ENCODE data around the gene TMC5.

TMC5 gene

GRCh38 chr16:19520861-19521331 is 103.2 kb downstream of the TMC5 start:
- Histone ChIP-seq H3K36me3 (ENCODE audit: control insufficient read depth, insufficient read depth, low read length) (peaks cover 6% of the 10 kb centered on the region; the same call in 1 of the 2 replicates), H3K27me3 (ENCODE audit: control insufficient read depth, insufficient read depth, low read length) (no peaks in the 10 kb centered on the region), H3K9me3 (ENCODE audit: control insufficient read depth, insufficient read depth, low read length) (no peaks in the 10 kb centered on the region), H3K4me3 (ENCODE audit: low read length) (peak overlapping the region; percentile 77; the same call in 1 of the 2 replicates), H3K4me1 (ENCODE audit: control insufficient read depth, insufficient read depth, low read length) (peaks cover 4% of the 10 kb centered on the region; the same call in 1 of the 2 replicates), H3K27ac (ENCODE audit: low read length) (no peak overlapping the region)
- WGBS (ENCODE audit: insufficient coverage, insufficient read length), result no CpG with 5 or more reads among the region's 8 CpGs
- DNase-seq (ENCODE audit: low read depth, low spot score), result no peak

- Histone ChIP-seq H3K36me3 (ENCODE audit: control insufficient read depth, insufficient read depth, low read length) (peaks cover 3% of the 10 kb centered on the region; the same call in 1 of the 2 replicates), H3K9me3 (ENCODE audit: control insufficient read depth, insufficient read depth, low read length) (no peaks in the 10 kb centered on the region), H3K4me3 (ENCODE audit: low read length) (peak within 1 kb of the TSS; percentile 77), H3K4me1 (ENCODE audit: control insufficient read depth, insufficient read depth, low read length) (peaks cover 4% of the 10 kb centered on the region; the same call in 1 of the 2 replicates), H3K27me3 (ENCODE audit: control insufficient read depth, insufficient read depth, low read length) (no peaks in the 10 kb centered on the region), H3K27ac (ENCODE audit: low read length) (no peak within 1 kb of the TSS)
- no CpG with 5 or more reads among the region's 62 CpGs for WGBS (ENCODE audit: insufficient coverage, insufficient read length)
- peak; percentile 89 for DNase-seq (ENCODE audit: low read depth, low spot score)
Measured at GRCh38 chr16:19521471-19522396, 104.1 kb downstream of the TMC5 start, which contains the start of gene GDE1. Gene GDE1, minus strand, starts transcription at chr16:19522098. Its CDS starts 134 bp downstream, at chr16:19521964.

- WGBS (ENCODE audit: insufficient coverage, insufficient read length), result no CpG with 5 or more reads among the region's 5 CpGs
- Histone ChIP-seq H3K36me3 (ENCODE audit: control insufficient read depth, insufficient read depth, low read length) (no peaks in the 10 kb centered on the region), H3K27me3 (ENCODE audit: control insufficient read depth, insufficient read depth, low read length) (no peaks in the 10 kb centered on the region), H3K27ac (ENCODE audit: low read length) (no peak overlapping the region), H3K4me3 (ENCODE audit: low read length) (no peak overlapping the region), H3K9me3 (ENCODE audit: control insufficient read depth, insufficient read depth, low read length) (no peaks in the 10 kb centered on the region), H3K4me1 (ENCODE audit: control insufficient read depth, insufficient read depth, low read length) (peaks cover 4% of the 10 kb centered on the region; the same call in 1 of the 2 replicates)
- no peak for DNase-seq (ENCODE audit: low read depth, low spot score)
Measured at GRCh38 chr16:19522397-19522732, 104.7 kb downstream of the TMC5 start.

GRCh38 chr16:19522760-19523159 is 105.1 kb downstream of the TMC5 start:
- Histone ChIP-seq H3K27me3 (ENCODE audit: control insufficient read depth, insufficient read depth, low read length) (no peaks in the 10 kb centered on the region), H3K9me3 (ENCODE audit: control insufficient read depth, insufficient read depth, low read length) (no peaks in the 10 kb centered on the region), H3K27ac (ENCODE audit: low read length) (no peak overlapping the region), H3K4me3 (ENCODE audit: low read length) (no peak overlapping the region), H3K4me1 (ENCODE audit: control insufficient read depth, insufficient read depth, low read length) (peaks cover 4% of the 10 kb centered on the region; the same call in 1 of the 2 replicates), H3K36me3 (ENCODE audit: control insufficient read depth, insufficient read depth, low read length) (no peaks in the 10 kb centered on the region)
- no peak for DNase-seq (ENCODE audit: low read depth, low spot score)
- no CpG with 5 or more reads among the region's 2 CpGs for WGBS (ENCODE audit: insufficient coverage, insufficient read length)

- DNase-seq (ENCODE audit: low read depth, low spot score), result no peak
- Histone ChIP-seq H3K36me3 (ENCODE audit: control insufficient read depth, insufficient read depth, low read length) (no peaks in the 10 kb centered on the region), H3K27ac (ENCODE audit: low read length) (no peak overlapping the region), H3K9me3 (ENCODE audit: control insufficient read depth, insufficient read depth, low read length) (no peaks in the 10 kb centered on the region), H3K4me1 (ENCODE audit: control insufficient read depth, insufficient read depth, low read length) (peaks cover 4% of the 10 kb centered on the region; the same call in 1 of the 2 replicates), H3K4me3 (ENCODE audit: low read length) (no peak overlapping the region), H3K27me3 (ENCODE audit: control insufficient read depth, insufficient read depth, low read length) (no peaks in the 10 kb centered on the region)
- WGBS (ENCODE audit: insufficient coverage, insufficient read length), result no CpG with 5 or more reads among the region's 18 CpGs
Measured at GRCh38 chr16:19523184-19523558, 105.5 kb downstream of the TMC5 start.

GRCh38 chr16:19523559-19524355 is 106.1 kb downstream of the TMC5 start, which contains the start of gene CCP110:
Gene CCP110, plus strand, starts transcription at chr16:19523942. Its CDS starts 3,940 bp downstream, at chr16:19527882.
- DNase-seq (ENCODE audit: low read depth, low spot score), result peak; percentile 82
- WGBS (ENCODE audit: insufficient coverage, insufficient read length), result no CpG with 5 or more reads among the region's 51 CpGs
- Histone ChIP-seq H3K9me3 (ENCODE audit: control insufficient read depth, insufficient read depth, low read length) (no peaks in the 10 kb centered on the region), H3K27ac (ENCODE audit: low read length) (no peak within 1 kb of the TSS), H3K27me3 (ENCODE audit: control insufficient read depth, insufficient read depth, low read length) (no peaks in the 10 kb centered on the region), H3K36me3 (ENCODE audit: control insufficient read depth, insufficient read depth, low read length) (no peaks in the 10 kb centered on the region), H3K4me3 (ENCODE audit: low read length) (peak within 1 kb of the TSS; percentile 100), H3K4me1 (ENCODE audit: control insufficient read depth, insufficient read depth, low read length) (peaks cover 4% of the 10 kb centered on the region; the same call in 1 of the 2 replicates)

- no peak for DNase-seq (ENCODE audit: low read depth, low spot score)
- Histone ChIP-seq H3K27me3 (ENCODE audit: control insufficient read depth, insufficient read depth, low read length) (no peaks in the 10 kb centered on the region), H3K9me3 (ENCODE audit: control insufficient read depth, insufficient read depth, low read length) (no peaks in the 10 kb centered on the region), H3K4me3 (ENCODE audit: low read length) (peak overlapping the region; percentile 100), H3K4me1 (ENCODE audit: control insufficient read depth, insufficient read depth, low read length) (peaks cover 4% of the 10 kb centered on the region; the same call in 1 of the 2 replicates), H3K27ac (ENCODE audit: low read length) (no peak overlapping the region), H3K36me3 (ENCODE audit: control insufficient read depth, insufficient read depth, low read length) (no peaks in the 10 kb centered on the region)
- no CpG with 5 or more reads among the region's 11 CpGs for WGBS (ENCODE audit: insufficient coverage, insufficient read length)
Measured at GRCh38 chr16:19524356-19524615, 106.6 kb downstream of the TMC5 start.

GRCh38 chr16:19524616-19525384 is 107.1 kb downstream of the TMC5 start:
- Histone ChIP-seq H3K4me1 (ENCODE audit: control insufficient read depth, insufficient read depth, low read length) (peaks cover 4% of the 10 kb centered on the region; the same call in 1 of the 2 replicates), H3K27me3 (ENCODE audit: control insufficient read depth, insufficient read depth, low read length) (no peaks in the 10 kb centered on the region), H3K36me3 (ENCODE audit: control insufficient read depth, insufficient read depth, low read length) (no peaks in the 10 kb centered on the region), H3K27ac (ENCODE audit: low read length) (no peak overlapping the region), H3K4me3 (ENCODE audit: low read length) (peak overlapping the region; percentile 100; the same call in 1 of the 2 replicates), H3K9me3 (ENCODE audit: control insufficient read depth, insufficient read depth, low read length) (no peaks in the 10 kb centered on the region)
- DNase-seq (ENCODE audit: low read depth, low spot score), result no peak
- WGBS (ENCODE audit: insufficient coverage, insufficient read length), result no CpG with 5 or more reads among the region's 19 CpGs

GRCh38 chr16:19525385-19525723 is 107.7 kb downstream of the TMC5 start:
- H3K4me3 ChIP-seq (ENCODE audit: low read length), result no peak overlapping the region; the same call in 1 of the 2 replicates
- no CpG with 5 or more reads among the region's 2 CpGs for WGBS (ENCODE audit: insufficient coverage, insufficient read length)
- no peak for DNase-seq (ENCODE audit: low read depth, low spot score)
- H3K4me1 ChIP-seq (ENCODE audit: control insufficient read depth, insufficient read depth, low read length), result peaks cover 4% of the 10 kb centered on the region; the same call in 1 of the 2 replicates
- H3K36me3 ChIP-seq (ENCODE audit: control insufficient read depth, insufficient read depth, low read length), result no peaks in the 10 kb centered on the region
- H3K27ac ChIP-seq (ENCODE audit: low read length), result no peak overlapping the region
- no peaks in the 10 kb centered on the region for H3K9me3 ChIP-seq (ENCODE audit: control insufficient read depth, insufficient read depth, low read length)
- H3K27me3 ChIP-seq (ENCODE audit: control insufficient read depth, insufficient read depth, low read length), result no peaks in the 10 kb centered on the region

- Histone ChIP-seq H3K4me1 (ENCODE audit: control insufficient read depth, insufficient read depth, low read length) (peaks cover 4% of the 10 kb centered on the region; the same call in 1 of the 2 replicates), H3K4me3 (ENCODE audit: low read length) (no peak overlapping the region)
- no CpG with 5 or more reads among the region's 1 CpG for WGBS (ENCODE audit: insufficient coverage, insufficient read length)
Measured at GRCh38 chr16:19527161-19527560, 109.5 kb downstream of the TMC5 start.

More at GRCh38 chr16:19527161-19527560, 109.5 kb downstream of the TMC5 start:
- Histone ChIP-seq H3K9me3 (ENCODE audit: control insufficient read depth, insufficient read depth, low read length) (no peaks in the 10 kb centered on the region), H3K36me3 (ENCODE audit: control insufficient read depth, insufficient read depth, low read length) (no peaks in the 10 kb centered on the region), H3K27ac (ENCODE audit: low read length) (no peak overlapping the region), H3K27me3 (ENCODE audit: control insufficient read depth, insufficient read depth, low read length) (no peaks in the 10 kb centered on the region)
- DNase-seq (ENCODE audit: low read depth, low spot score), result no peak

All from iPS DF 6.9 (cell line).